Forelimb muscle (tissue), 1 donor: ENCODE measurements around the gene ATG3. TPM values are rescaled to one million over a fixed set of nuclear protein-coding genes. Genes with fewer than 3 reads are reported as not detected.
"Not testable (repeated sequence)": the region's sequence is repeated elsewhere in the genome, so short reads cannot be mapped to it uniquely, and the experiment has no call there.

ENCODE experiments used
- DNase-seq: peaks from one replicate; pipeline ENCODE4 v3.0.0-alpha.2; 2013; ENCODE audit warnings: low read depth
- polyA plus RNA-seq: library from polyadenylated mRNA; unstranded; fragments of 120-200 nt; gene quantifications from one replicate; pipeline ENCODE4 v1.2.1, GENCODE V29; 2013; ENCODE audit not compliant: insufficient read length

The ATG3 gene
- 31.6 TPM for polyA plus RNA-seq

DNA sequence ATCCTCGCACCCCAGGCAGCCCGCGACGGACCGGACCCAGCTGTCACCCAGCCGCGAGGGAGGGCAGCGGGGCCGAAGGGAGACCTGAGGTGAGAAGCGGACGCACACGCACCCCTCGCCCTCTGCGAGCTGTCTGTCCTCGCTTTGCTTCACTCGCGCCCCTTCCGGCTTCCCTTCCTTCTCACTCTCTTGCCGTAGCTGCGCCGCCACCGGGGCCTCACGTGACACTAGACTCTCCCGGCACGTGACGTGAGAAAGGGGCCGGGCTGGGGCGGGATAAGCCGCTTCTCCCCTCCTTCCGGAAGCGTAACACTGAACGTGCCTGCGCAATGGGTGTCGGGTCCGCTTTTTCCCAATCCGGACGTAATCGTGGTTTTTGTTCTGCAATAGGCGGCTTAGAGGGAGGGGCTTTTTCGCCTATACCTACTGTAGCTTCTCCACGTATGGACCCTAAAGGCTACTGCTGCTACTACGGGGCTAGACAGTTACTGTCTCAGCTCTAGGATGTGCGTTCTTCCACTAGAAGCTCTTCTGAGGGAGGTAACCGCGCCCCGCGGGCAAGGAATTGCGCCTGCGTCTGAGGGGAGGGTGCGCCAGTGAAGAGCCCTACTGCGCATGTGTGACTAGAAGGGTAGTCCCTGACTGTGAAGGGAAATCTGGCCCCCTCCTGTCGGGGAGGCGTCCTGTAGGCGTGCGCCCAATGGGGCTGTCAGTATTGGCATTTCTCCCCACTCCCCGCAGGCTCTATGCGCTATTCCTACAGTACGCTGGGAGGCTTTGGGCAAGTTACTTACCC lies at the start of gene ATG3, which contains the start of gene SLC35A5:
Gene ATG3 (minus strand): TSS at position 229 of the 796 bp plus-strand sequence. CDS start 434 bp downstream, outside the sequence.
Gene SLC35A5 (plus strand): TSS at position 312 of the 796 bp plus-strand sequence. CDS start 1,359 bp downstream, outside the sequence.
- DNase-seq: peak; percentile 95

DNA sequence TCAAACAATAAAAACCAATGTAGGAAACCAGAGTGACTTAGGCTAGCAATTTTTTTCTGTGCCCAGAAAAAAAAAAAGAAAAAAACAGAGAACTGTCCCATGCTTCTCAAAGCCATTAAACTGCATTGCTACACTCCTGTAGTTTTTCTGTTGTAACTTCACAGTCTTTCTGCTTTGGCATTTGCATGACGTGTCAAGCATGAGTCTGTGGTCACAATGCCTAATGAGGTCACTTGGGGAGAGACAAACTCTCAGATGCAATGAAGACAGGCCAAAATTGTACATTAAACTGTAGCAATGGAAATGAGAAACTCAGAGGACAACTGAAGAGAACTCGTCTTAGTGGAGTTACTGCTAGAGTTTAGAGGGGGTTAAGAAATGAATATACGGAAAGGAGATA lies 48.4 kb upstream of the ATG3 start:
- DNase-seq: no peak

GRCh38 chr3:112607863-112608262 lies 46.1 kb upstream of the ATG3 start:
- DNase-seq: no peak

GRCh38 chr3:112606098-112606497 lies 44.3 kb upstream of the ATG3 start:
- DNase-seq: no peak

- DNase-seq: no peak
Observed at GRCh38 chr3:112605285-112605684, 43.5 kb upstream of the ATG3 start.

- no peak for DNase-seq
Observed at GRCh38 chr3:112604536-112604935, 42.8 kb upstream of the ATG3 start.

DNA sequence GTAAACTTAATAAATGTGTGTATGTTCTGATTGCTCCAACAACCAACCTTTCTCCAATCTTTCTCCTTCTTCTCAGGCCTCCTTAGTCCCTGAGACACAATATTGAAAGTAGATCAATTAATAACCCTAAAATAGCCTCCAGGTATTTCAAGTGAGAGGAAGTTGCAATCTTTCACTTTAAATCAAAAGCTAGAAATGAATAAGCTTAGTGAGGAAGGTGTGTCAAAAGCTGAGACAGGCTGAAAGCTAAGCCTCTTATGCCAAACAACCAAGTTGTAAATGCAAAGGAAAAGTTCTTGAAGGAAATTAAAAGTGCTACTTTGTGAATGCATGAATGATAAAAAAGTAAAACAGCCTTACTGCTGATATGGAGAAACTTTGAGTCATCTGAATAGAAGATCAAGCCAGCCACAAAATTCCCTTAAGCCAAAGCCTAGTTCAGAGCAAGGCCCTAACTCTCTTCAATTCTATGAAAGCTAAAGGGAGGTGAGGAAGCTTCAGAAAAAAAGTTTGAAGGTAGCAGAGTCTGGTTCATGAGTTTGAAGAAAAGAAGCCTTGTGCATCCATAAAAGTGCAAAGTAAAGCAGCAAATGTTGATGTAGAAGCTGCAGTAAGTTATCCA lies 40.6 kb upstream of the ATG3 start:
- DNase-seq: no peak

DNA sequence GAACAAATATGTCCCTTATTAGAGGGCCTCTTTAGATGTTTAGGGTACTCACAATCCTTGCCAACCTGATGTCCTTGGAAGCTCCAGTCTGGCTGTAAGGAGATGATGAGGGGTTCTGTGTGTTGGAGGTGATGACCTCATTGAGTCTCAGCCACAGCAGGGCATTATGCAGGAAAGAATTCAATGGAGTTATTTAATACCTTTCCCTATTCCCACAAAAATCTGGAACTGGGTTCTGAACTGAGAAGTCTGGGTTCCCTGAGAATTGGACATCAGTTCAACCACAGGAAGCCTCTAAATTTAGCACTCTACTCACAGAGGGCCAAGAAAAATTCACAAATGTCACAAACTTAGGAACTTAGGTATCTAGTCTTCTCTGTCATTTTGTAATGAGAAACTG lies 37.0 kb upstream of the ATG3 start:
- DNase-seq: no peak

DNA sequence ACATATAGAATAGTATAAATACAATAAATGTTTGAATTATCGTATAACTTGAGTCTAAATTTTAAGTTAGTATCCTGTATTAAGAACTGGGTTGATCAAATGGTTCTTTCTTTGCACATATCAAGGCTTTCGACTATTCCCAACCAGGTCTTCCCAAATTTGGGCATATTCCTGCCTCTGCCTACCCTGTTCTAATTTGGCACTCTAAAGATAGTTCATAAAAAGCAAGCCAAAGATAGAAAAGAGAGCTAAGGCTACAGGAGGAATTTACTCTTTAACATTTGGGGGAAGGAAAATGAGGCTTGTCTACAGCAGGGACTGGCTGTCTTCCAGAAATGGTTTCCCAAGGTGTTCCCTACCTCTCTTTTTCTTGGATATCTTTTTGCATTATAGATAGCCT lies 36.2 kb upstream of the ATG3 start:
- no peak for DNase-seq

- DNase-seq: no peak
Observed at GRCh38 chr3:112594856-112595255, 33.1 kb upstream of the ATG3 start.

DNA sequence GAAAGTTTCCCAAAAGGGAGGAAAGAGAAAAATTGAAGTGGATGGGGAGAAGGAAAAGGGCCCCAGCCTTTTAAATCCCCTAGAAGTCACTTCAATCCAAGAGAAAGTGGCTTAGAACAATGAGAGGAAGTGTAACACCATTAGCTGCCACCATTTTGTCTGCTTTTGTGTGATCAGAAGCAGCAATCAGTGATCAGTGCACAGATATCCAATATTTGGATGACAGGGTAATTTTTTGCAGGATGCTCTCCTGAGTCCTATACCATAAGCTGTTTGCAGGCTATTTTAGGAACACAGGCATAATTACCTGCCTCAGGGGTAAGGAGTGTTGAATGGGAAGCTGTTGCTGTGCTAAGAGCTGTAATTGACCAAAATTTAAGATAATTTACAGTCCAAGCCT lies 31.5 kb upstream of the ATG3 start:
- no peak for DNase-seq

DNA sequence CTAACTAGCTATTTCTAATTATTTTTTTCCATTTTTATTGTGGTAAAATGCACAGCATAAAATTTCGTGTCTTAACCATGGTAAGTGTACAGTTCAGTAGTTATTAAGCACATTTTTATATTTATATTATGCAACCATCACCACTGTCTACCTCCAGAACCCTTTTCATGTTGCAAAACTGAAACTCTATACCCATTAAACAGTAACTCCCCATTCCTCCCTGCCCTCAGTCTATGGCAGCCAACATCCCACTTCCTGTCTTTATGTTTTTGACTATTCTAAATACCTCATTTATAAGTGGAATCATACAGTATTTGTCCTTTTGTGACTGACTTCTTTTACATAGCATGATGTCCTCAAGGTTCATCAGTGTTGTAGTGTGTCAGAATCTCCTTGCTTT lies 25.6 kb upstream of the ATG3 start:
- DNase-seq: no peak

GRCh38 chr3:112585782-112586181 lies 24.0 kb upstream of the ATG3 start:
- no peak for DNase-seq

- no peak for DNase-seq
Observed at GRCh38 chr3:112583105-112583504, 21.3 kb upstream of the ATG3 start.

DNA sequence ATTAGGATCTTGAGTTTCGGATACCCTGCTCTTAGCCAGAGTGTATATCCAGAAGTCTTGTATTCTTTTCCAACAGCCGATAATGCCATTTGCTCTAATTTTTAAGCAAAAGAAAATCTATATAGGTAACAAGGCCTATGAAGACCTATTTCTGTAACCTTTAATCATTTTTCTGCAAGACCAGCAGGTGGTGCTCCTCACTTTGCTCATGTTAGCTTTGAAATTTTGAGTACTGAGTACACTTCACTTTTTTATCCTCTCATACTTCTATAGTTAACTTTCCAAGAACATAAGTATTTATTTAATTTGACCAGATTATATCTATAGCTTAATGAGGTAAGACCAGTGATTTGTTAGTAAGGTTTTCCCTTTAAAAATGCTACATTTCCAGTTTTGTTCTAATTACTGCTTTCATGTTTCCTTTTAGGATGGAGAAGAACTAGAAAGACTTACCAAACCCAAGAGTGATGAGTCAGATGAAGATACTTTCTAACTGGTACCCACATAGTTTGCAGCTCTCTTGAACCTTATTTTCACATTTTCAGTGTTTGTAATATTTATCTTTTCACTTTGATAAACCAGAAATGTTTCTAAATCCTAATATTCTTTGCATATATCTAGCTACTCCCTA lies 20.6 kb upstream of the ATG3 start:
- DNase-seq: no peak

GRCh38 chr3:112579697-112580096 lies 17.9 kb upstream of the ATG3 start:
- DNase-seq: no peak

DNA sequence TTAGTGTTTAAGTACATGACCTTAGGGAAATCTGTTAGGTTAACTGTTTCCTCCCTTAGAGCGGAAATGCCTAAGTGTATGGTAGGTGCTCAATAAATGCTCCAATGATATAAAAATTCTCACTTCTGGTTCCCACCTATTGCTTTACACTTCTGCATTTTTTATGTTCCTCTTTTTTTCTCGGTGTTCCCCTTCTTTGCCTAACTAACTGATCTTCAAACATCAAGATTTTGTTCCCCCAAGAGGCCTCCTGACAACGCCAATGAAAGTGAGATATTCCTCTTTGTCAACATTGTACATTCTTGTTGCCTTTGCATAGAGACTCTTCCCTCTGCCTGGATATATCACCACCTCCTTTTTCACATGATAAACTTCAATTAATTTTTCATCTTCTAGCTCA lies 17.5 kb upstream of the ATG3 start:
- no peak for DNase-seq

DNA sequence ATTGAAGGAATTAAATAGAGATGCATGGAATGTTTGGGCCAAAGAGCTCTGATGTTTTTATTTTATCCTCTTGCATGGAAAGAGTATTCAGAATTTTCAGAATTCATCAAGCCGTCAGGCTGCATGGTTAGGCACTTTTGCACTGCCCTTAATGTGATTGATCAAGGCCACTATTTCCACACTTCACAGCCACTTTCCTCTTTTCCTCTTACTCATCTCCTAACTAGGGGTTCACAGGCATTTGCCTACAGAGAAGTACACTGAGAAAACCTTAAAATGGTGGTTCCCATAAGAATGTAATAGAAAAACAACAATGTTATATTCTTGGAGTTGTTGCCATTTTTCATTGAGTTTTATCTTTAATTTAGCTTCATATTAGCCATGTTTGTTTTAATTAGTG lies 10.9 kb upstream of the ATG3 start:
- DNase-seq: no peak

GRCh38 chr3:112569265-112569664 lies 7.5 kb upstream of the ATG3 start:
- no peak for DNase-seq

GRCh38 chr3:112568642-112569041 lies 6.9 kb upstream of the ATG3 start:
- no peak for DNase-seq

DNA sequence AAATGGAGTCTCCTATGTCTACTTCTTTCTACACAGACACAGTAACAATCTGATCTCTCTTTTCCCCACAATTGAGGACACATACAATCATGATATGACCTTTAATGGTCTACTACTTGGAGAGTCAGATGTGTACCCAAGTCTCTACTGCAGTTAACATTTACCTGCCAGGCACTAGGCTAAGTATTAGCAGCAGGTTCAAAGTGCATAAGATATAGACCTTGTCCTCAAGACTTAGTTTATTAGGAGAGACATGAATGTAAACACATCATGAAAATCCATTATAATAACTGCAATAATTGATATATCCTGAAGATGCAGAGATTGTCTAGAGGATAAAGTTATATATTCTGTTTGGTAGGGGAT lies 3.2 kb upstream of the ATG3 start:
- DNase-seq: no peak

DNA sequence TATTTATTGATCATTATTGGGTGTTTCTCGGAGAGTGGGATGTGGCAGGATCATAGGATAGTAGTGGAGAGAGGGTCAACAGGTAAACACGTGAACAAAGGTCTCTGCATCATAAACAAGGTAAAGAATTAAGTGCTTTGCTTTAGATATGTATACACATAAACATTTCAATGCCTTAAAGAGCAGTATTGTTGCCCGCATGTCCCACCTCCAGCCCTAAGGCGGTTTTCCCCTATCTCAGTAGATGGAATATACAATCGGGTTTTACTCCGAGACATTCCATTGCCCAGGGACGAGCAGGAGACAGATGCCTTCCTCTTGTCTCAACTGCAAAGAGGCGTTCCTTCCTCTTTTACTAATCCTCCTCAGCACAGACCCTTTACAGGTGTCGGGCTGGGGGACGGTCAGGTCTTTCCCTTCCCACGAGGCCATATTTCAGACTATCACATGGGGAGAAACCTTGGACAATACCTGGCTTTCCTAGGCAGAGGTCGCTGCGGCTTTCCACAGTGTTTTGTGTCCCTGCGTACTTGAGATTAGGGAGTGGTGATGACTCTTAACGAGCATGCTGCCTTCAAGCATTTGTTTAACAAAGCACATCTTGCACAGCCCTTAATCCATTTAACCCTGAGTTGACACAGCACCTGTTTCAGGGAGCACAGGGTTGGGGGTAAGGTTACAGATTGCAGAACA lies 2.6 kb upstream of the ATG3 start:
- DNase-seq: not testable (repeated sequence)

- DNase-seq: peak; percentile 5
Observed at GRCh38 chr3:112561484-112561733, 353 bp downstream of the ATG3 start.
